Middle frontal gyrus (tissue), 1 donor: ENCODE data around the gene JMJD4.
A peak's percentile ranks its signal among the peaks of the same experiment; 100 is the strongest.

ENCODE experiments used
- DNase-seq: peaks from one replicate; pipeline ENCODE4 v3.0.0-alpha.2; 2015; ENCODE audit warnings: low spot score; ENCODE audit errors: extremely low spot score

JMJD4 gene

DNA sequence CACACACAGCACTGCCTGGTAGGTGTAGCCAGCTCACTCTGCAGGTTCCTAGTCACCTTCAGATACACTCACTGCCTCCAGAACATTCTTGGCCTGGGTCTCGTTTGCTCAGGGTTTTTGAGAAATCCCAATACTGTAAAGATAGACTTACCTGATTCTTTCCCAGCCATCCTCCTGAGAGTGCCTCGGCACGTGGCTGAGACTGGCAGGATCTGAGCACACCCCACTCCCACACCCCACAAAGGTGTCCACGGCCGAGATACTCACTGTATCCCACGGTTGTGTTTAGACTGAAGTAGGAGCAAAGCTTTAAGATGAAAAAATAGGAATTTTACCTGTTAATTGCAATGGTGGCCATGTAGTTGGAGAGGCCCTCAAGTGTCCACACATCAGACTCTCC lies 33.5 kb upstream of the JMJD4 start:
- no peak for DNase-seq

DNA sequence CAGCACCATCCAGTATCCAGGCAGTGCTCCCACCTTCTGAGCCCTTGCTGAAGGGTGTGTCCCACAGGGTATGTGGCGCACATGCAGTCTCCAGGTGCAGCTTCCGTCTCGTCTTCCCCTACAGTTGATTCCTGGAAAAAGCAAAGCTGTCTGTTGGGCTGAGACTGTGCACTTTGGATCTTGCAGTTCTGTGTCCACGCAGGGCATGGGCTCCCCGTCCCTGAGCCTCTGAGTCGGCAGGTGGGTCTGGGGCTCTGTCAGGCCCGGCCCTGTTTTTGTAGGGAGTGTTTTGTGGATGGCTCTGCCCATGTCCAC lies 33.0 kb upstream of the JMJD4 start:
- DNase-seq: no peak

DNA sequence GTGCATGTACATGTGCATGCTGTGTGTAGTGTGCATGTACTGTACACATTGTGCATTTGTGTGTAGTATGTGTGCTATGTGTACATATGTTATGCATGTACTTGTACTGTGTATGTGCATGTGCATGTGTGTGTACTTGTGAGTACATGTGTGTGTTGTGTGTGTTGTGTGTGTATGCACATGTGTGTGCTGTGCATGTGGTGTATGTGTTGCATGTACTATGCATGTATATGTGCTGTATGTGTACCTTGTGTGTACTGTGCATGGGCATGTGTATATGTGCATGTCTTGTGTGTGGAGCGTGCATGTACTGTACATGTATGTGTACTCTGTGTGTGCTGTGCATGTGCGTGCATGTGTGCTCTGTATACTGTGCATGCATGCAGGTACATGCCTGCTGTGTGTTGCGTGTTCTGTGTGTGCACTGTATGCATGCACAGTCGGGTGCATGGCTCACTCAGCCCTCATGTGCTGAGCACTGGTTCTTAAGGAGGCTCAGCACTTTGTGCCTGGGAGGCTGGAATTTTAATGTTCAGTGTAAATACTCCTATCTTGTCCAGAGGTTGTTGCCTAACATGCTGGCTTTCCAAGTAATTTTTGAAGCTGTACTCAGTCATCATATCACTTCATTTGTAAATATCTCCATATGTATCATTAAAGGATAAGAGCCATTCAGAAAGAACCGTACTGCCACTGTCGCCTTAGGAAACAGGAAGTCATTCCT lies 32.5 kb upstream of the JMJD4 start:
- DNase-seq: no peak

DNA sequence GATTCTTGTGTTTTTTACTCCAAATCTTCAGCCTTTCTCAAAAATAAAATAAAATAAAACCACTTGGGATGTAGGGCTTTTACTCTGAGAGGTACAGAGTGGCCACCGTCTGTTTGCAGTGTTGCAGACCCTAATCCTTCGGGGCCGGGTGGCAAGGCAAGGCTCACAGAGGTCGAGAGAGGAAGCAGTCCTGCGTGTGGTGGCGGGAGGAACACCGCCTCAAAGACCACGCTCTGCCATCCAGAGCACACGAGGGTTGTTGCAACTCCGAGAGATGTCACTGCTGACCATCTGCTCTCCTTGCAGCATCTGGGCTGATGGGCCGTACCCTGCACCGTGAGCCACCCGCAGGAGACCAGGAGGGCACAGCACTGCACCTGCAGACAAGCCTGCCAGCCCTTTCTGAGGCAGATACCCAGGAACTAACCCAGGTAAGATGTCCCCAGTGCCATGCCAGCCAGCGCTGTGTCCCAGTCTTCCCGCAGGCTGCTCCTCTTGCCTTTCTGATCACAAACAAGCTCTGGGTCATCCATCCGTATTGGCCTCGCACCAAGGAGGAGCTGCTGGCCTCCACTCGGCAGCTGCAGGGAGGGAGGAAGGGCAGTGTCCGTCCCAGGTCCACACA lies 31.7 kb upstream of the JMJD4 start:
- no peak for DNase-seq

DNA sequence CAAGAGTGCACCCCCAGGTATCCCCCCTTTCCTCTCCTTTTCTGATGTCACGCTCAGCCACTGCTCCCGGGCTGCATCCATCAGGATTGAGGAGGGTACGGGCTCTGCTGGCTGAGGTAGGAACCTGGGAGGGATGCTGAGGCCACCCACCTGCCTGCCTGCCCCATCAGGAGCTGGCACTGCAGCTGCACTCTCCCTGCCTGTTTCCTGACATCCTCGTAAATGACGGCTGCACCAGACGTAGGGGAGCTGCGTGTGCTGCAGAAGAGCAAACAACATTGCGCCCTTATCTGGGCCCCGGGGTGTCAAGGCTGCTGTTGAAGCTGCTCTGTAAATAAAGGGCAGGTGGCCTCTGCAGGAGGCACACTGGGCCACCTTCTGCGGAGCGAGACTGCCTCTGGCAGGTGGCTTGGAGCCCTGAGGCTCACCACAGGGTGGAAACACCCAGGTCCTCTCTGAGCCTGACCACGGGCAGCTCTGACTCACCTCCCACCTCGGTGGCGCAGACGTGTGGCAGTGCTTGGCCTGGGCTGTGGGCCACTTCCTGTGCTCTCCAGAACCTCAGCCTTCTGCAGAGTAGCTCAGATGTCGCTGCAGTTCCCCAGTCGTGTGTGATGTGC lies 31.0 kb upstream of the JMJD4 start:
- DNase-seq: no peak

DNA sequence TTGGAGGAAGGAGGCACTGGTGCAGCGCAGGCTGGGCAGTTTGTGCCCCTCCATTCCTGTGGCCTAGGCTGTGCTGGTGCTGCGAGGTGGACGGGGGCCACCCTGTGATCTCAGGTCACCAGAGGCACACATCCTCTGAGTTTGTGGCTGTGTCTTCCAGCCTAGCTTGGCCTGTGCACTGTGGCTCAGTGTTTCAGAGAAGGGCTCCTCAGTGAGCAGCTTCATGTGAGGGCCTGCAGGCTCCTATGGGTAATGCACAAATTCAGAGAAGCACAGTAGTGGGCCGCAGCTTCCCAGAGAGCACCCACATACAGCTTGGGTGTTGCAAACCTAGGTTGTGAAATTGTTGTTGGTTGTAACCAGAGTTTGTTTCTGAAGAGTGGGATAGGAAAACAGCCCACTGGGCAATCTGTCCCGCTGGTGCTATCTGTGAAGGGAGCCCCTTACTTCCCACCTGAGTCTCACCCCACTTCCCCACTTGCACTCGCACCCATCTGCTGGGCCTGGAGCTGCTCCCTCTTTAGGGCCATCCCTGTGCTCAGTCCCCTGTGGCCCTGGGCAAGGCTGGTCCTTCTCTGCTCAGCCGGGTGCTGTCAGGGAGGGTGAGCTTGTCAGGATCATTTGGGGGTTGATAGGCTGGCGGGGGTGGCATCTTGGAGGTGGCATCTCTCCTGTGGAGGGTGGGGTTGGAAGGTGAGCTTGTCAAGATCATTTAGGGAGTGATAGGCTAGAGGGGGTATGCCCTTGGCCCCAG lies 30.3 kb upstream of the JMJD4 start:
- no peak for DNase-seq

DNA sequence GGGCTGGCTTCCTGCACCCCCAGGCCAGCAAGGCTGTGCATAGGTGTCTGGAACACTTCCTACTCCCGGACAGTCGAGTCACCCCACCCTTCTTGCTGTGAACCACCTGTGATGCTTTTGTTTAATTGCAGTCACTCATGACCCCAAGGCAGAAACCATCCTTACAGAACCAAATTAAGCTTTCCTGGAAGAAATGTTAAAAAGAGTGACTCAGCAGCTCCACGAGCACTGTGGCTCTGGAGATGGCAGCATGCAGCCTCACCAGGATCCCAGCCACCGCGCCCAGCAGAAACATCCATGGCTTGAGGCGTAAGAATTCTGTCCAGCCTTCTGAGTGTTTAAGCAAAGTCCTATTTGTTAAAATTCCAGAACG lies 28.9 kb upstream of the JMJD4 start:
- no peak for DNase-seq

DNA sequence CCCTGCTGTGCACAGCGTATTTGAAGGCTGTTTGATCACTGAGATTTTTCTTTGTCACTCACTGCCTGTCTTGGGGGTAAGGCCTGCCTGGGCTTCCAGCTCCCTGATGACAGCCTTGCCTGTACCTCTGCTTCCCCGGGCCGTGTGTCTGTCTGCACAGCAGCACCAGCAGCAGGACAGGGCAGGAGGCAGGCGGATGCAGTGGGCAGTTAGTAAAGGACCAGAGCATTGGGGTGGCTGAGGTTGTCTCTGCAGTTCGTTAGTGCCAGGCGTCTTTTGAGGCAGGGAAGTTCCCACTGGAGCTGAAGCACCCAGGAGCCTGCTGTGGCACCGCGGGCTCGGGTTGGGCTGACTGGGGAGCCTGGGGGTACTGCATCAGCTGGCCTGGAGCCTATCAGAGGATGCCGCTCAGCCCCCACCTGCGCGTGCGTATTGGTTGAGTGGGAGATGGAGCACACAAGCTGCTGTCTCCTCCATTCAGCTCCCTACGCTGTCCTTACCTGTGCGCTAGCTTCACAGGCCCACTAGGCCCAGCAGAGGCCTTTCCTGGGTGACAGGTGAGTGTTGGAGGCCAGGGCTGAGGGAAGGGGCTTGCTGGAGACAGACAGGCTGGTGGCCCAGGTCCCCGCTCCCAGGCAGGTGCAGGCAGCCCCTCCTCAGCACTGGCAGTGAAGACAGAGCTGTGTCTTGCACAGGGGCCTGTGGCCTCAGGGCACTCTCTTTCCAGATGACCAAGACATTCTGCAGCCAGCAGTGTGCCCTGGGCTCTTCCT lies 28.3 kb upstream of the JMJD4 start:
- DNase-seq: no peak

DNA sequence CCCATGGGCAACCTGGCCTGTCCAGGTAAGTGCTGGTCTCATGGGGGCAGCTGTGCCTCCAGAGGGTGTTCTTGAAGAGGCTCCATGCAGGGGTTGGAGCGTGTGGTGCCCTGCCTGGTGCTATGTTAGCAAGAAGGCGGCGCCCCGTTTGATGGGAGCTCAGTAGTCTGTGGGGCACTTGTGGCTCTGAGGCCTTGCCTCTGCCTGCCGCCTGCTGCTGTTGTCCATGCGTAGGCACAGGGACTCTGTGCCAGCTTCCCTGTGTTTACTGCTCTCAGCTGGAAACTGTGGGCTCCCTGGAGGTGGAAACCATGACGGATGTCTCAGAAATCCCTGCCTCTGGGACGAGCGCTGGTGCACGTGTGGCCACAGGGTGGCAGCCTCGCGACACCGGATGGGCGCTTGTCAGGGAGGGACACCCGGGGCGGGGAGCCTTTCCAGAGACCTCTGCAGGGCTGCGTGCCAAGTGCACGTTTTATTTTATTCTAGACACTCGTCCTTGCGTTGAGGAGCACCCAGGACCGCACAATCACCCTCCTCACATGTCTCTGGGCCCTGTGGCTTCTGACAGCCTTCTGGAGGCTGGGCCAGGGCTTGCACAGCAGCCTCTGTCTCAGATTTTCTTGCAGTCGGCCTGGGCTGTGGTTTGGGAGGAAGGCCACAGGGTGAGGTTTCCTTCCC lies 27.3 kb upstream of the JMJD4 start:
- peak; percentile 67 for DNase-seq

DNA sequence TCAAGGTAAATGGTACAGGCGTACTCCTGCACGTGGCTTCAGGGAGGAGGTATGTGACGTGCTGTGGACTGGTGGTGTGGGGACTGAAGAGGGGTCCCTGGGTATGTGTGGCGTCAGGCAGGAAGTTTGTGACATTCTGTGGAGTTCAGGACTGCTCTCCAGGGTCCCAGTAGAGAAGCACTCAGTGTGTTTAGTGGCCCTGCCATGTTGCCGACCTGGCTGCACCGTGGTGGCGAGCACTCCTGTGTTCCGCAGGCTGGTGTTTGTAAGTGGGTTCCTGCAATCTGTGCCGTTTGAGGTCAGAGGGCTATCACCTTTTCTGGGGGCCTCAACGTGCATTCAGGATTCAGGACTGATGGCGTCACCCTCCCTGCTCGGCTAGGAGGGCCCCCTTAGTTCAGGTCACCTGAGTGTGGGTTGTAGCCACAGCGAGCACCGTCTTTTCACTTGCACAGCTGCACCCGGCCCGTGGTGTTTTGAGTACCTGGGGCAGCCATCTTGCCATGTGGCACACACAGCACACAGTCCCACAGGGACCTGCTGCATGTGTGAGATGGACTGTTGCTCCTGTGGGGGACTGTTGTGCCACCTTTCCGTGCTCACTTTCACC lies 26.6 kb upstream of the JMJD4 start:
- no peak for DNase-seq

DNA sequence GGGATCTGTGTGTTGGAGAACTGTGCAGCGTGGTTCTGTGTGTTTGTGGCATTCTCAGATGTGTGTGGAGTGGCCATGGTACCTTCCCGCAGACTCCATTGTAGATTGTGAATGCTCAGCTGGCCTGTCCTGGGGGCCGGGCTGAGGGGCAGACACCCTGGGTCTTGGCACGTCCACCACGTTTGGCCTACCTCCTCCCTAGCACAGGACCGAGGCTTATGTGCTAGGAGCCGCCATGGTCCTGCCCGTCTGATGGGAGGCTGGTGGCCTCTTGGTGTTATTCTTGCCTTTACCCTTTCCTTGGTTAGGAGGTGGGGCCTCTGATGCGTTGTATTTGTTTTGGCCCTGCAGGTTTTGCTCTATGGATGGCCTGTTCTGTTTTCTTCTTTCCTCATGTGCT lies 25.3 kb upstream of the JMJD4 start:
- no peak for DNase-seq

DNA sequence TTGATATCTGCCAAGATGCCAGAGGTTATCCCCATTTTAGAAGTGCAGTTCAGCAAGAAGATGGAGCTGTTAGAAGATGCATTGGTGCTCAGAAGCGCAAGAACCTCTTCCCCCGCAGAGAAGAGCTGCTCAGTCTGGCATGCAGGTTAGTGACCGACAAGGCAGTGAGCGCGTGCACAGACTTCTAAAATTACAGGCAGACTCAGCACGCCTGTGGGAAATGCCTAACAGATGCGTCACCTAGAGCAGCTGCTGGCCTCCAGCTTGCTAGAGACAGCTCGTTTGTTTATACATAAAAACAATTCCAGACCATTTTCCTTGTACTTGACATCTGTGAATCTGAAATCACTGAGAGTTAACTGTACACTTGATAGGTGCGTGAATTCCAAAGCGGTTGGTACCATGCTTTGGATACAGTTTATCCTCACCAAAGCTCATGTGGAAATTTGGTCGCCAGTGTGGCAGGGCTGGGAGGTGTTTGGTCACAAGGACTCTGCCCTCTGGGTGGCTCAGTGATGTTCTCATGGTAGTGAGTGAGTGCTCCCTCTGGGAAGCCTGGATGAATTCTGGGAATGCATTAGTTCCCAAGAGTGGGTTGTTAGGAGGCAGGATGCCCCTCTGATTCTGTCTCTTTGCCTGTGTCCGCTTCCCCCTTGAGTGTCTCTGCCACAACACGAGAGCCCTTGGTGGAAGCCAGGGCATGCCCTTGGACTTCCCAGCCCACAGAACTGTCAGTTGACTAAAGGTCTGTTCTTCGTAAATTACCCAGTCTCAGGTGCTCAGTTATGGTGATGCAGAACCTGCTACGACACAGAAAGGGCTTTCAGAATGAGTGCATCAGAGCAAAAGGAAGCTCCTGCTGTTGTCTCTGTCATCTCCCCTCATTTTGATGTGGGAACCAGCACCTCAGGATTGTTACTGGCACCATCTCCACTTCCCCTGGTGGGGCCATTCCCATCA lies 24.5 kb upstream of the JMJD4 start:
- peak; percentile 14 for DNase-seq

DNA sequence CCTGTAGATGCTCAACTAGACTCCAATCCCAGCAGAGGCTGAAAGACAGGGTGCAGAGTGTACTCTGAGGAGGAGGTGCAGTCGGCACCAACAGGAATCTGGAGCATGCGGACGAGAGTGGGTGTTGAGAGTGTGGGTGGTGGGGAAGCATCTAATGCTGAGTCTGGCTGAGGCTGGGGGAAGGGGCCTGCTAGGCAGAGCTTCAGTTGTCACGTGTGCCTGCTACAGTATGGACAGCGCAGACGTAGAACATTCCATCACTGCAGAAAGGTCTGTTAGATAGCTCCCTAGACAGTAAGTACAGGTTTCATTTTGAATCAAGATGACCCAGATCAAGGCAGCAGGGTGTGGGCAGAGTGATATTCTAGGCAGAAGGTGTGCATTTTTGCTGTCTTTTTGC lies 23.3 kb upstream of the JMJD4 start:
- peak; percentile 44 for DNase-seq

DNA sequence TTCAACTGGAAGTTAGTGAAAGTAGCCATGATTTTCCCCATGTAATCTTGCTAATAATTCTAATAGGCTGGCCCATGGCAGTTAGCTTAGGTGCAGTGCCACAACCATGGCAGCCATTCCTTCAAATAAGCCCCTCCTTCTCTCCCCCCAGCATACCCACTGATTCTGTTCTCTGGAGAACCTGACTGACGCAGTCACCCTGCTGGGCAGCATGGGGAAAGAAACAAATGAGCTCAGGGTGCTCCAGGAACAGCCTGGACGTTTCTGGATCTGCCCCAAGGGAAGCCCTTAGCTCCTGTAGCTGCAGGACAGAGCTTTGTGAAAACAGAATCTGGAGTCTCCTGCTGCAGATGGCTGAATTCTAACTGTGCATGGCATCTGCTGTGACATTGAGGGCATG lies 22.7 kb upstream of the JMJD4 start:
- DNase-seq: no peak

DNA sequence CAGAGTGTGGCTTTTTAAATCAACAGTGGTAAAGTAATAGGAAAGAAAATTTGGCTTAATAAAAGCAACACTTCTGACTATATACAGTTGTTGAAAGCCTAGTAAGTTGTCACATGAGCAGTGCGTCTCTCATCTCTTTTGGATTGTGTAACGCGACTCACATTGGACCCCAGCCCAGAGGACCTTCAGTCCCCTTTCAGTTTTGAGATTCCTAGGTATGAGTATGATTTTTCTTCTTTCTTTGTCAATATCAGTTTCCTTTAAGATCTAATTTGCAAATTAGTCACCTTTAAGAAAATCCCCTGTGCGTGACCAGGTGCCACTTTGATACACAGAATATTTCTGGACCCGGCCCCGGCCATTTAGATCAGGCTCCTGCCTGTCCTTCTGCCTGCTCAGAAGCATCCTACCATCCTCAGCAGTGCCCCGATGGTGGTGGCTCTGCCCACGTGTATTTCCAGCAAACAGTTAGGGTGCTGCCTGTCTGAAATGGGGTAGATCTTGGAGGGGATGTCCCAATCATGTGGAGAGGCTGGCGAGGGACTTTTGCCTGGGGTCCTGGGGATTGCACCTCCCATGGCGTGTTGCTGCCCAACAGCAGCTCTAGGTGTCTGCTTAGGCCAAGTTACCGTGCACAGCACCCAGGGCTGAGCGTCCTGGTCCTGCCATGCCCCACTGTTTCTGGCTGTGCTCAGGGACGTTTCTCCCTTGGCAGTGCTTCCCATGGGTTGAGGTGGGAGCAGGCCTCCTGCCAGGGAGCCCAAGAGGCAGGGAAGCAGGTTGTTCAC lies 21.3 kb upstream of the JMJD4 start:
- no peak for DNase-seq

DNA sequence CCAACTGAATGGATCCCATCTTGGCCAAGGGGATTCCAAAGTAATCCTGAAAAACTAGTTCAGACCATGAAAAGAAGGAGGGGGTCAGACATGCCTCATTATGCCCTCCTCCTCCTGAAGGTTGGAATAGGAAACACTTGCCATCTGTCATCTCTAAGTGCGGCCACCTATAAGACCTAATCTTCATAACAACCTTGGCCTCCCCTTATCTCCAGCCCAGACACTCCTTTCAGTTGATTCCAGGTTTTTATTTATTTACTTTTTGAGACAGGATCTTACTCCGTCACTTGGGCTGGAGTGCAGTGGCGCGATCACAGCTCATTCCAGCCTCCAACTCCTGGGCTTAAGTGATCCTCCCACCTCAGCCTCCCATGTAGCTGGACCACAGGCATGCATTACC lies 19.9 kb upstream of the JMJD4 start:
- DNase-seq: no peak

DNA sequence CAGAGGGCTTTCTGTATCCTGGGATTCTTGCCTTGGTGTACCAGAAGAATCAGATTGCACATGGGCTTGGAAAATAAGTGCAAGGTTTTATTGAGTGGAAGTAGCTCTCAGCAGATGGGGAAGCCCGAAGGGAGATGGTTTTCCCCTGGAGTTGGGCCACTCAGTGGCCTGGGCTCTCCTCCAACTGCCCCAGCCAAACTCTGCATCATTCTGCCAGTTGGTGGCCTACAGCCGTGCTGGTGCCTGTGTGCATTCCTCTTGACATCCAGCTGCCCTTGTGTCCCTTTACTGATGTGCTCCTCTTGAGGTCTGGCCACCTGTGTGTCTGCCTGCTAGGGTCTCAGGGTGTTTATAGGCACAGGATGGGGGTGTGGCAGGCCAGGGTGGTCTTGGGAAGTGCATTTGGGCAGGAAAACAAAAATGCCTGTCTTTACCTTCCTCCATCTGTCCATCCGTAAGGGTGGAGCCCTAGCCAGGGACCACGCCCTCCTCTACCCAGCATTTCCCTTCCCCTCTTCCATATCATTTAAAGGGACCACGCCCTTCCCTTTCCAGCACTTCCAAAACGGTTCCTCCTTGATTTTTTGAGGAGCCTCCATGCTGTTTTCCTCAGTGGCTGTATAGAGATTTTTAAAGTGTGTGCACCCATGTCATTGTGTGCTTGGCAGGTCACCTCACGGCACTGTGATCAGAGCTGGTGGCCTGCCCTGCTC lies 19.1 kb upstream of the JMJD4 start:
- DNase-seq: no peak
